HFFc6 (cell line): ENCODE measurements around the gene GGCT. TPM values are rescaled to one million over a fixed set of nuclear protein-coding genes. Genes with fewer than 3 reads are reported as not detected.

ENCODE experiments used
- DNase-seq: peaks from one replicate; pipeline ENCODE4 v3.0.0-alpha.2; 2018
- H3K27ac Mint-ChIP-seq: 2 replicates; pipeline ENCODE4 v1.8.0; 2020; ENCODE audit warnings: mild to moderate bottlenecking, mixed read lengths
- H3K27me3 Mint-ChIP-seq: 2 replicates; pipeline ENCODE4 v1.8.0; 2021; ENCODE audit warnings: mild to moderate bottlenecking, moderate library complexity, mixed read lengths; ENCODE audit not compliant: insufficient read depth
- H3K36me3 Mint-ChIP-seq: 2 replicates; pipeline ENCODE4 v1.8.0; 2021; ENCODE audit warnings: low read depth, mixed read lengths
- H3K4me1 Mint-ChIP-seq: 2 replicates; pipeline ENCODE4 v1.8.0; 2020; ENCODE audit warnings: low read depth, mixed read lengths
- H3K4me3 Mint-ChIP-seq: 2 replicates; pipeline ENCODE4 v1.8.0; 2020; ENCODE audit warnings: mild to moderate bottlenecking, moderate library complexity, mixed read lengths
- H3K9me3 Mint-ChIP-seq: 2 replicates; pipeline ENCODE4 v1.8.0; 2020; ENCODE audit warnings: mild to moderate bottlenecking, mixed read lengths
- CTCF ChIP-seq: fragments of 200-600 bp; sonication (generic); IDR thresholded peaks from 2 replicates; pipeline ENCODE4 v1.5.0; 2021; ENCODE audit warnings: antibody characterized with exemption, mild to moderate bottlenecking
- total RNA-seq, 6 experiments: library from RNA; stranded (reverse); fragmentation: NEBNext Ultra II Directional; extraction: Animal tissue kit (Norgen Biotek cat#: 25700); gene quantifications; 2 replicates in 1 of 6; 3 replicates in 5 of 6; pipeline ENCODE4 v1.2.3, GENCODE V29; 2021

Gene GGCT
- total RNA-seq, 6 experiments from 2014 or later: 16.1 to 25.6 (median 21.1) TPM

GRCh38 chr7:30514776-30515175 is 10.1 kb upstream of the GGCT start:
- no peak overlapping the region for H3K27ac Mint-ChIP-seq
- H3K4me1 Mint-ChIP-seq: peaks cover under 1% of the 10 kb centered on the region; the same call in 1 of the 2 replicates
- DNase-seq: no peak
- TF ChIP-seq CTCF: no peak
- H3K9me3 Mint-ChIP-seq: no peaks in the 10 kb centered on the region
- H3K4me3 Mint-ChIP-seq: no peak overlapping the region
- H3K36me3 Mint-ChIP-seq: no peaks in the 10 kb centered on the region
- H3K27me3 Mint-ChIP-seq: peaks cover 2% of the 10 kb centered on the region

DNA sequence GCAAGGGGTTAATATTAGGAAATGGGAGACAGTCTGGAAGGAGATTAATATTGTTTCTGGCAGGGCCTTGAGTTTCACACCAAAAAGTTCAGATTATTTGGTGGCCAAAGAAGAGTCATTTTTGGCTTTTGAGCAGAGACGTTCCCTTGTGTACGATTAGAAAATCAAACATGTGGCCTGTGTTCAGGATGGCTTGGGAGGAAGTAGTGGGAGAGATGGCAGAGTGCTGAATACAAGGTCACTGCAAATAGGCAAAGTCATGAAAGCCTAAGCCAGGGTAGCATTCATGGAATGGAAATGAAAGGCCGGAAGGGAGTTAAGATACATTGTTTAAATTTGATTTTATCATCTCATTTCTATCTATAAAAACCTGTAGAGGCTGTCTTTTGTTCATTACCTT is 9.5 kb upstream of the GGCT start:
- H3K27ac Mint-ChIP-seq: no peak overlapping the region
- H3K27me3 Mint-ChIP-seq: peaks cover 2% of the 10 kb centered on the region
- no peak for TF ChIP-seq CTCF
- no peaks in the 10 kb centered on the region for H3K9me3 Mint-ChIP-seq
- no peak for DNase-seq
- H3K4me1 Mint-ChIP-seq: no peaks in the 10 kb centered on the region
- H3K4me3 Mint-ChIP-seq: no peak overlapping the region
- no peaks in the 10 kb centered on the region for H3K36me3 Mint-ChIP-seq

DNA sequence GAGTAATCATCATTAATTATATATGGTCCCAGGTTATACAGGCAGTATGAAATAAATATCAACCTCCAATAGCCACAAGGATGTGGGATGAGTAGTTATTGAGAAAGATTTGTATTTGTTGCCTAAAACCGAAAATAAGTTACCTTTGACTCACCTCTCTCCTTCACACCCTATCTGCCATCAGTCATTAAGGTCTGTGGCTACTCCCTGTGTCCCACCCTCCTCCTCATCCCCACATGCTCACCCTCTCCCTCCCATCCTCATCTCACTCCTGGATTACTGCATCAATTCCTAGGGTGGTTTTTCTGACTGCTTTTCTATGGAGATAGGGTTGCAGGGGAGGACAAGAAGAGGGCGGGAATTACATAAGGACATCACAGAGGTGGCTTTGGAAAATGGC is 9.1 kb upstream of the GGCT start:
- TF ChIP-seq CTCF: no peak
- DNase-seq: no peak
- no peak overlapping the region for H3K27ac Mint-ChIP-seq
- H3K36me3 Mint-ChIP-seq: no peaks in the 10 kb centered on the region
- no peak overlapping the region for H3K4me3 Mint-ChIP-seq
- no peaks in the 10 kb centered on the region for H3K9me3 Mint-ChIP-seq
- H3K27me3 Mint-ChIP-seq: peaks cover 2% of the 10 kb centered on the region
- no peaks in the 10 kb centered on the region for H3K4me1 Mint-ChIP-seq

DNA sequence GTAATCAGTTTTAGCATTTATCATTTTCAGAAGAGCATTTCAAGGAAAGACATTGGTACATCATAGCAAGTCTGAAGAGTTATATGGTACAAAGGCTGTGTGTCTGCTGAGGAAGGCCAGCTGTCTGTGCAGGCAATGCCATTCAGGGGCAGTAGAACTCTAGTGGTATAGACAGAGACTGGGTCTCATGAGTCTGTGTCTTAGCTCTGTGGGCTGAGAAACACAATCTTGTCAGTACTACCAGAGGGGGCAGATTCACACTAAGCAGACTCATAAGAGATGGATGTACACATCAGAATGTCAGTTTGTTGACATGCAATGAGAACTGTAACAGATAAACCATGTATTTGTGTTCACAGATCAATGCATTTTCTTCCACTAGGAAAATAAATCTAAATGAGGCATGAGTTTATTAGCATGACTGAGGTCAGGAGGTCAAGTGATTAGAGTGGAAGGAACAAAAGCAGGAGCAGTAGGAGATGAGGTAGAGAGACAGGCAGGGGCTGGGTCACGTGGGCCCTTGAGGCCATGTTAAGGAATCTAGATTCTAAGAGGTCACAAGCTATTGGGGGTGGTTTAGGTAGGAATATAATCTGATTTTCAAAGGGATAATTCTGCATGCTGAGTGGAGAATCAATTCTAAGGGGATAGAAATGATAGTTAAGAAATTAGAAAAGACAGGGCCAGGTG is 7.5 kb upstream of the GGCT start:
- Mint-ChIP-seq H3K27ac (no peak overlapping the region), H3K9me3 (0 out of 2 replicates have a peak, but pooled peaks cover 1% of the 10 kb centered on the region)

GRCh38 chr7:30511494-30511893 is 6.9 kb upstream of the GGCT start:
- Mint-ChIP-seq H3K36me3 (no peaks in the 10 kb centered on the region), H3K4me1 (no peaks in the 10 kb centered on the region), H3K27ac (no peak overlapping the region), H3K4me3 (no peak overlapping the region), H3K9me3 (0 out of 2 replicates have a peak, but pooled peaks cover 6% of the 10 kb centered on the region), H3K27me3 (peaks cover 4% of the 10 kb centered on the region)
- TF ChIP-seq CTCF: no peak
- DNase-seq: no peak

More for the DNA sequence above, 7.5 kb upstream of the GGCT start:
- DNase-seq: no peak
- no peaks in the 10 kb centered on the region for H3K4me1 Mint-ChIP-seq
- H3K36me3 Mint-ChIP-seq: no peaks in the 10 kb centered on the region
- peaks cover 2% of the 10 kb centered on the region for H3K27me3 Mint-ChIP-seq
- H3K4me3 Mint-ChIP-seq: no peak overlapping the region
- TF ChIP-seq CTCF: peak; percentile 18; the same call in 1 of the 2 replicates
